Heart right ventricle (tissue), 16 donors: ENCODE data around the gene DSTYK. TPM values are rescaled to one million over a fixed set of nuclear protein-coding genes. Genes with fewer than 3 reads are reported as not detected.

Experiments used
- ATAC-seq, 8 donors: fragments of 200-7000 bp; cut with Tn5 transposase; one replicate each; pipeline ENCODE4 v1.9.1; 2020; ENCODE audit warnings: mild to moderate bottlenecking in 8 of 8, moderate library complexity in 8 of 8, moderate number of reproducible peaks in 1 of 8
- DNase-seq, 2 donors: peaks; one replicate each; pipeline ENCODE4 v3.0.0-alpha.2; 2020
- H3K27ac ChIP-seq, 10 donors: fragments of 200-600 bp; sonication (generic) in 2 of 10; one replicate each; pipeline versions ENCODE4 v1.5.0 to v1.8.0; 2020 to 2022; ENCODE audit warnings: mild to moderate bottlenecking in 3 of 10
- H3K27me3 ChIP-seq, 7 donors: fragments of 200-600 bp; one replicate each; pipeline ENCODE4 v1.8.0; 2021 to 2022; ENCODE audit warnings: mild to moderate bottlenecking in 2 of 7
- H3K36me3 ChIP-seq, 9 donors: fragments of 200-600 bp; sonication (generic) in 1 of 9; one replicate each; pipeline versions ENCODE4 v1.5.0 to v1.8.0; 2020 to 2022; ENCODE audit warnings: mild to moderate bottlenecking in 2 of 9
- H3K4me1 ChIP-seq, 9 donors: fragments of 200-600 bp; sonication (generic) in 1 of 9; one replicate each; pipeline versions ENCODE4 v1.5.0 to v1.8.0; 2020 to 2022; ENCODE audit warnings: mild to moderate bottlenecking in 4 of 9
- H3K4me3 ChIP-seq, 10 donors: fragments of 200-600 bp; sonication (generic) in 2 of 10; one replicate each; pipeline versions ENCODE4 v1.5.0 to v1.8.0; 2020 to 2022; ENCODE audit warnings: mild to moderate bottlenecking in 7 of 10, moderate library complexity in 2 of 10
- H3K9me3 ChIP-seq, 11 donors: fragments of 200-600 bp in 10 of 11; sonication (generic) in 2 of 11; one replicate each; pipeline versions ENCODE4 v1.5.0 to v1.8.0; 2013 to 2022; ENCODE audit warnings: mild to moderate bottlenecking in 2 of 11, control low read depth in 1 of 11, moderate library complexity in 1 of 11
- CTCF ChIP-seq, 9 donors: fragments of 200-600 bp; sonication (generic) in 2 of 9; IDR thresholded peaks; one replicate each; pipeline versions ENCODE4 v1.5.0 to v1.8.0; 2021 to 2022; ENCODE audit warnings: antibody characterized with exemption in 9 of 9, mild to moderate bottlenecking in 5 of 9, moderate library complexity in 1 of 9
- WGBS, 2 donors: extraction: QIAGEN DNeasy Blood & Tissue Kit; methylation state at CpG; one replicate each; pipeline ENCODE4 v1.1.7; 2013; ENCODE audit warnings: inconsistent platforms in 1 of 2; 5-methylcytosine and 5-hydroxymethylcytosine counted together
- intact Hi-C, 10 donors: fragments of 100-400 bp; cut with DNase I; formaldehyde crosslinking; loops; one replicate each; pipeline versions ENCODE4 v1.11.1 to v1.14.2; 2022
- polyA plus RNA-seq, 2 donors: library from polyadenylated mRNA; stranded (reverse); fragments of 200-250 nt; gene quantifications; one replicate each; pipeline ENCODE4 v1.2.3, GENCODE V29; 2013
- total RNA-seq, 10 donors: library from RNA; stranded (reverse); fragmentation: NEBNext Ultra II Directional in 3 of 10; extraction: Animal tissue kit (Norgen Biotek cat#: 25700) in 3 of 10; gene quantifications; one replicate each; pipeline versions ENCODE4 v1.2.1 to v1.2.4, GENCODE V29; 2021 to 2023
- donor health status: Arrhythmogenic right ventricular cardiomyopathy.
- donor health status: ischemic (EF 13 %, LVEDD 7.1; RV severe dilation, severe dysfunction).
- donor health status: healthy with polysubstance abuse.
- donor health status: DM: no; HTN: yes; CAD: no.
- donor health status: DM: no; HTN: no; CAD: no.
- donor health status: ischemic (EF 25% LVEDD 6.9; RV normal size, moderate dysfunction).
- donor health status: ischemic (EF 25% LVEDD 5.7; RV mildly dilated, moderate dysfunction).
- donor health status: healthy.
- donor health status: DM: yes; HTN: yes; CAD: no.
- donor health status: Ischemic cardiomyopathy.
- donor health status: ischemic (EF 35%, LVEDD 5.7; RV mildly dilated, moderate dysfunction).
- donor health status: nonischemic (EF 11% LVEDD 7.7; RV severe dilation, severe dysfunction).
- donor health status: DM: yes; HTN: yes; CAD: no.
- donor health status: PGD.
- donor health status: ischemic (EF 29% LVEDD 5.4; RV normal size, mild dysfunction).
- donor health status: nonischemic (EF 23%, LVEDD 6.1; RV moderate dilation, normal function).

DSTYK gene
- total and polyA plus RNA-seq, 12 donors: 2.6 to 9.5 (median 7.6) TPM

- 85 to 92% methylated on average over 8 of the region's 8 CpGs for WGBS, 2 donors
- no peak for DNase-seq
- no peak for TF ChIP-seq CTCF (IDR thresholded peaks at IDR 0.05)
- no peaks in the 10 kb centered on the region for H3K9me3 ChIP-seq
- peak overlapping the region in 2 of 10 donors; percentile 30 to 42 for H3K27ac ChIP-seq
- intact Hi-C loops: loop anchor here in 9 of 10 donors (5.0 to 10.0 kb wide), 10 partner anchors 46 to 451 kb away; partner anchors contain the start of genes RBBP5 (in 2 of the 9) and DSTYK (in 1 of the 9)
- ATAC-seq: no peak
- H3K4me1 ChIP-seq: peaks cover 28 to 70% (median 61%) of the 10 kb centered on the region in 9 donors
- no peak overlapping the region for H3K4me3 ChIP-seq
- no peaks in the 10 kb centered on the region for H3K27me3 ChIP-seq
- no peaks in the 10 kb centered on the region for H3K36me3 ChIP-seq
These were observed 47.2 kb upstream of the DSTYK start for GRCh38 chr1:205258719-205259118.

- Histone ChIP-seq H3K9me3 (no peaks in the 10 kb centered on the region), H3K27ac (no peak overlapping the region), H3K27me3 (no peaks in the 10 kb centered on the region), H3K36me3 (no peaks in the 10 kb centered on the region), H3K4me3 (no peak overlapping the region), H3K4me1 (peaks cover 28 to 70% (median 61%) of the 10 kb centered on the region in 9 donors)
- ATAC-seq (no peak), DNase-seq (no peak)
- WGBS, 2 donors: 67 to 79% methylated on average over 7 of the region's 7 CpGs
- TF ChIP-seq CTCF (IDR thresholded peaks at IDR 0.05): no peak
- intact Hi-C loops: loop anchor here in 9 of 10 donors (5.0 to 10.0 kb wide), 10 partner anchors 46 to 451 kb away; partner anchors contain the start of genes RBBP5 (in 2 of the 9) and DSTYK (in 1 of the 9)
These were observed 46.8 kb upstream of the DSTYK start for GRCh38 chr1:205258261-205258691.

GRCh38 chr1:205257735-205258134 lies 46.2 kb upstream of the DSTYK start:
- H3K4me3 ChIP-seq: no peak overlapping the region
- H3K4me1 ChIP-seq: peaks cover 28 to 65% (median 56%) of the 10 kb centered on the region in 9 donors
- no peaks in the 10 kb centered on the region for H3K36me3 ChIP-seq
- 70 to 80% methylated on average over 2 of the region's 2 CpGs for WGBS, 2 donors
- intact Hi-C loops: loop anchor here (2.0 to 10.0 kb wide), 13 partner anchors 29 to 450 kb away; partner anchors contain the start of genes RBBP5 (in 3 of the 10) and DSTYK (in 1 of the 10)
- no peak overlapping the region for H3K27ac ChIP-seq
- no peaks in the 10 kb centered on the region for H3K9me3 ChIP-seq
- H3K27me3 ChIP-seq: no peaks in the 10 kb centered on the region
- ATAC-seq (no peak), DNase-seq (no peak)
- no peak for TF ChIP-seq CTCF (IDR thresholded peaks at IDR 0.05)

GRCh38 chr1:205256951-205257625 lies 45.6 kb upstream of the DSTYK start:
- Histone ChIP-seq H3K27ac (no peak overlapping the region), H3K4me3 (no peak overlapping the region), H3K9me3 (no peaks in the 10 kb centered on the region), H3K4me1 (peaks cover 28 to 59% (median 50%) of the 10 kb centered on the region in 9 donors), H3K27me3 (no peaks in the 10 kb centered on the region), H3K36me3 (no peaks in the 10 kb centered on the region)
- no peak for TF ChIP-seq CTCF (IDR thresholded peaks at IDR 0.05)
- DNase-seq (no peak), ATAC-seq (no peak)
- WGBS, 2 donors: 93 to 94% methylated on average over 19 of the region's 19 CpGs
- intact Hi-C loops: loop anchor here (1.0 to 10.0 kb wide), 15 partner anchors 28 to 450 kb away; partner anchors contain the start of genes RBBP5 (in 3 of the 10) and DSTYK (in 1 of the 10)
